ENCODE results near the gene KPRP. TPM values are rescaled to one million over a fixed set of nuclear protein-coding genes. Genes with fewer than 3 reads are reported as not detected.

The KPRP gene
- total RNA-seq, 1 experiment from 2014 or later: not detected

DNA sequence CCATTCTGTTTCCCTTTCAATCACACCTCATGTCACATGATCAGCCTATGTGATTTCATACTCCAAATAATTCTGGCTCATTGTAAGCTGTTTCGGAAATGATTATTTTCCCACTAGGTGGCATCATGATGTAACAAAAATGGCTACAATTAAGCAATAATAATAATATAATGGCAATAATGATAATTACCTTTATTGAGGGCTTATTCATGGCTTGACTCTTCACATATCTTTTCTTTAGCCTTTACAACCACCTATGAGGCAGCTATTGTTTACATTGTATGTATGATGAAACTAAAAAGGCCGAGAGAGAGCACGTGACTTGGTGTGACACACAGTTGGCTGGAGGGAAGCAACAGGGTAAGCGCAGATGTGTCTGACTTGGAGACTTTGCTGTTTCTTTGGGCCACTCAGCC lies 12.5 kb upstream of the KPRP start:
- Histone ChIP-seq H2BK120ac (ENCODE audit: low read depth, low read length, poor library complexity, severe bottlenecking) (no peak overlapping the region), H4K5ac (ENCODE audit: insufficient read length, low read depth, low read length) (no peak overlapping the region)

More for the DNA sequence above, 12.5 kb upstream of the KPRP start:
- no peak overlapping the region for H3K4ac ChIP-seq (ENCODE audit: low read depth, low read length)
- no peak overlapping the region for H3K56ac ChIP-seq (ENCODE audit: insufficient read length, low read depth, low read length)
- no peak overlapping the region for H2AK5ac ChIP-seq (ENCODE audit: insufficient read length, low read length)
- no peak overlapping the region for H3K27ac ChIP-seq (ENCODE audit: insufficient read length, low read depth, low read length)
- H3K4me1 ChIP-seq (ENCODE audit: insufficient read depth, low read length): no peaks in the 10 kb centered on the region
- H3K18ac ChIP-seq (ENCODE audit: insufficient read length, low read depth, low read length): no peak overlapping the region
- peaks cover 91% of the 10 kb centered on the region for H3K9me3 ChIP-seq (ENCODE audit: control insufficient read depth, low read depth, low read length)
- no peaks in the 10 kb centered on the region for H3K79me1 ChIP-seq (ENCODE audit: insufficient read depth, low read depth, low read length, poor library complexity, severe bottlenecking)
- H3K9ac ChIP-seq (ENCODE audit: extremely low read depth, insufficient read length, low read length): no peak overlapping the region
- H3K9me3 Mint-ChIP-seq: peaks cover 90 to 91% of the 10 kb centered on the region in 2 experiments
- H3K23ac ChIP-seq (ENCODE audit: insufficient read length, low read depth, low read length): no peak overlapping the region
- no peaks in the 10 kb centered on the region for H3K79me2 ChIP-seq (ENCODE audit: insufficient read depth, low read length)
- no peak overlapping the region for H3K4me2 ChIP-seq (ENCODE audit: insufficient read depth, insufficient read length, low read length)
- TF ChIP-seq CTCF (conservative IDR thresholded peaks at IDR 0.05): no peak
- H3T11ph ChIP-seq (ENCODE audit: low read length): no peak overlapping the region
- H4K91ac ChIP-seq (ENCODE audit: insufficient read length, low read depth, low read length): no peak overlapping the region
- H4K20me1 ChIP-seq (ENCODE audit: control insufficient read depth, insufficient read depth, insufficient read length): no peaks in the 10 kb centered on the region
- H3K27me3 ChIP-seq (ENCODE audit: insufficient read depth, low read length): no peaks in the 10 kb centered on the region
- WGBS (ENCODE audit: extremely low coverage, insufficient read length, low lambda C conversion rate): no CpG with 5 or more reads among the region's 4 CpGs
- no peak overlapping the region for H2BK20ac ChIP-seq (ENCODE audit: low read depth, low read length, poor library complexity, severe bottlenecking)
- H3K36me3 Mint-ChIP-seq (ENCODE audit: insufficient read depth in 1 of 3, low read depth in 3 of 3): peaks cover 4 to 40% (median 10%) of the 10 kb centered on the region in 3 experiments; a peak in 6 of 7 replicates
- no peak overlapping the region for H2BK5ac ChIP-seq (ENCODE audit: insufficient read length, low read length)
- no peak overlapping the region for H3K14ac ChIP-seq (ENCODE audit: insufficient read depth, low read length)
- H3K4me1 Mint-ChIP-seq: no peaks in the 10 kb centered on the region
- H2BK15ac ChIP-seq (ENCODE audit: low read depth, low read length): no peak overlapping the region
- no peaks in the 10 kb centered on the region for H3K23me2 ChIP-seq (ENCODE audit: insufficient read length, low read depth, low read length, poor library complexity, severe bottlenecking)
- no peak overlapping the region for H4K8ac ChIP-seq (replicated peaks; ENCODE audit: insufficient read length, low read depth, low read length)
- H2AFZ ChIP-seq (ENCODE audit: low read length): no peak overlapping the region
- no peak overlapping the region for H2BK12ac ChIP-seq (ENCODE audit: insufficient read length, low read depth, low read length)
- no peak for DNase-seq
- no peak overlapping the region for H3K4me3 Mint-ChIP-seq
- peaks cover 2% of the 10 kb centered on the region; the same call in 1 of the 2 replicates for H3K27me3 Mint-ChIP-seq (ENCODE audit: low read depth)
- no peak overlapping the region for H3K27ac Mint-ChIP-seq
